Urothelium cell line (cell line): Measurements from ENCODE around the gene TOR4A.

ENCODE experiments used
- DNase-seq: peaks from one replicate; pipeline ENCODE4 v3.0.0; 2011; ENCODE audit warnings: low spot score, mixed read lengths
- FAIRE-seq: peaks from 2 replicates; lab custom pipeline; 2011; peaks lifted over from hg19 to GRCh38; lab: Jason Lieb, UNC

TOR4A gene

DNA sequence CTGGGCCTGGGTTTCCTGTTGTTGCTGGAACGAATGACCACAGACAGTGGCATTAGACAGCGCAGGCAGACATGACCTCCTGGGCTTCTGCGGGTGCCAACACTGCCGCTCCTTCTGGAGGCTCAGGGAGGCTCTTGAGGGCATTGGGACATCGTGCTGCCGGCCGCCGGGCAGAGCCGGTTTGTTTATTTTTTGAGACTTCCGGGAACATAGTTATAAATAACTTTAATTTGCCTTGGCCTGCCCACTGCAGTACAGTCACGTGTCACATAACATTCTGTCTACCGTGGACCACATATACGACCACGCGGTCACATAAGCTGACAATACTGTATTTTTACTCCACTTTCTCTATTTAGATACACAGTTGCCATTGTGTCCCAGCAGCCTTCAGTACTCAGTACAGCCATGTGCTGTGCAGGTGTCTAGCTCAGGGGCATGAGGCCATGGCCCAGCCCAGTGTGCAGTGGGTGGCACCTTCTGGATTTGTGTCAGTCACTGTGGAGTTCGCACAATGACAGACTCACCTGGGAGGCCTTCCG is 8.2 kb upstream of the TOR4A start:
- no peak for FAIRE-seq
- no peak for DNase-seq

DNA sequence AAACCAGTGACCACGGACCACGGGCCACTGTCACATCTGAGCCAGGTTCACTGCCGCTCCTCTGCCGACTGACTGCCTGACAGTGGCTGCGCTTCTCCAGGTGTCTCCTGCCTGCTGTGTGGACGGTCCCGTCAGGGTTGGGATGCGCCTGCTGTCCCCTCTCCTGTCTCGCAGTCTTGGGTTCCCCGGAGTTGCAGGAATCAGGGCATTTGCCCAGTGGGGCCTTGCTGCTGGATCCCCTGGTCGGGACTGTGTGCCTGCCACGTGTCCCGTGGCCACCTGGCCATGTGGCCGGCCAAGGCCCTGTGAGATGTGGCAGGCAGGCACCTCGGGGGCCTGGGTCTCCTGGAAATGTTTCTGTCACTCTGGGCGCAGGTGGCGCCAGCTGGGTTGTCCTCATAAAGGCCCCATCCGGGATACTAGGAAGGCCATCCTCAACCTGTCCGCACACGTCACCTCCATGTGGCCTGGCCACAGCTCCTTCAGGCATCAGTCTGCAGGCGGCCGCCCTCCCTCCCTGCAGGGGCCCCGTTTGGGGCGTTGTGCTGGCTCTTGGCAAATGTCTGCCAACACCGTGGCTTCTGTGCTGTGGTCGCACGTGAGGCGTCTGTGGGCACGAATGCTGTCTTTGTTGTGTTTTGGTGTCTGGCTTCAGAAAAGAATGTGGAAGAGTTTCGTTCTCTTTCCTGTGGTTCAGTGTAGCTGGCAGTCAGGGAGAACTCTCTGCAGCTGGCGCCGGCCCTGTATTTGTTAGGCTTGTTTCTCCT is 6.4 kb upstream of the TOR4A start:
- FAIRE-seq, result no peak
- DNase-seq, result no peak

DNA sequence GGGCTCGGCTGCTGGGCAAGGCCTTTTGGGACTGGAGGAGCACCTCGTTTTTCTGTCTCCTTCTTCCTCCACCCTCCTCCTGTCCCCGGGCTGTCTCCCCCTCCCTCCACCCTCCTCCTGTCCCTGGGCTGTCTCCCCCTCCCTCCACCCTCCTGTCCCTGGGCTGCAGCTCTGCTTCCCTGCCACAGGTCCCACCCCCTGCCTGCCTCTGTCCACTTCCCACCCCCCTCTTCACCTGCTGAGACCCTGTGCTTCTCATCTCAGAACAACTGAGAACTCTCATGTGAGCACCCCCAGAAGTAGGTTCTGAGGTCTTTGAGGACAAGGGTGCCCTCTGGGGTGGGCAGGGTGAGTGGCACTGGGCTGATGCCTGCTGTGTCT is 5.8 kb upstream of the TOR4A start:
- DNase-seq (no peak), FAIRE-seq (no peak)

DNA sequence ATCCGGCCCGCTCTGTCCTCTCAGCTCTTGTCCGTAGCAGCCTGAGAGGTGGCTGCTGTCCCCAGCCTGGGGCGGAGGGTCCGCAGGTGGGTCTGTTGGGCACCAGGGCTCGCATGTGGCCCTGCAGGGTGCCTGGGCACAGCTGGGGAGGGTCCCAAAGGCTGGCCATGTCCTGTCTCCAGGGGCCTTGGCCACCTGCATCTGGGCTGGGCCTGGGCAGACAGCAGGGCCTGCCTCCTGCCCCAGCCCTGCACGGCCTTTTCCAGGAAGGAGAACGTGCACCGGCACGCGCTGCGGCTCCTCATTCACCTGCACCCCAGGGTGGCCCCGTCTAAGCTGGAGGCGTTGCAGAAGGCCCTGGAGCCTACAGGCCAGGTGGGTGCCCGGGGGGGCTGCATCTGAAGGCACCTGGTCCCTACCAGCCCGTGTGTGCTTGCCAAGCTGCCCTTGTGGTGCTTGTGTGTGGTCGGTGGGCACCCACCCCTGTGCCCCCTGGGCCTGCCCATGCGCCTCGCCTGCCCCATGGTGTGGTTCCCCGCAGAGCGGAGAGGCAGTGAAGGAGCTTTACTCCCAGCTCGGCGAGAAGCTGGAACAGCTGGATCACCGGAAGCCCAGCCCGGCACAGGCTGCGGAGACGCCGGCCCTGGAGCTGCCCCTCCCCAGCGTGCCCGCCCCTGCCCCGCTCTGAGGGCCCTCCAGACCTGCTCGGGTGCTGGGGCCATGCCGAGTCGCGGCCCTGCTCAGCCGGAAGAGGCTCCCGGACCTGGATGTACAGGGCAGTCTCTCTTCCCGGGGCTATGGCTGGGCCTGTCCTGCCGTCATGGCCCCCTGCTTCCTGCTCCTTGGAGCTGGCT is 5.1 kb upstream of the TOR4A start:
- DNase-seq, result no peak

DNA sequence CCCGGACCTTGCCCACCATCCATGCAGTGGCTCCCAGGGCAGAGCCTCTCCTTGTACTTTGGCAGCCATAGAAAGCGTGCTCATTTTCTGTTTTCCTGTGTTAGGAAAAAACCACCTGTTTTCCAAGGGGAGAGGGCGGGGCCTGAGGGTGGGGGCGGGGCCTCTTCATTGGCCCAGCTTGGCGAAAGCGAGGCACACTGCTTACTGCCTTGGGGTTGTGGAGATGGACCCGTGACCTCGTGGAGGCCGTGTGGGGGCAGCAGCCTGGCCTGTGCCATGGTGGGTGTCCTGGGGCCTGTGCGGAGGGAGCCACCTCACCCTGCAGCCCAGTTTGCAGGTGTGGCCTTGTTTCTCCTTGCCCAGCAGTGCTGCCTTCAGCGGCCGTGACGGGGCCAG is 4.4 kb upstream of the TOR4A start:
- FAIRE-seq (no peak), DNase-seq (no peak)

More for the DNA sequence above, 5.1 kb upstream of the TOR4A start:
- FAIRE-seq, result no peak

DNA sequence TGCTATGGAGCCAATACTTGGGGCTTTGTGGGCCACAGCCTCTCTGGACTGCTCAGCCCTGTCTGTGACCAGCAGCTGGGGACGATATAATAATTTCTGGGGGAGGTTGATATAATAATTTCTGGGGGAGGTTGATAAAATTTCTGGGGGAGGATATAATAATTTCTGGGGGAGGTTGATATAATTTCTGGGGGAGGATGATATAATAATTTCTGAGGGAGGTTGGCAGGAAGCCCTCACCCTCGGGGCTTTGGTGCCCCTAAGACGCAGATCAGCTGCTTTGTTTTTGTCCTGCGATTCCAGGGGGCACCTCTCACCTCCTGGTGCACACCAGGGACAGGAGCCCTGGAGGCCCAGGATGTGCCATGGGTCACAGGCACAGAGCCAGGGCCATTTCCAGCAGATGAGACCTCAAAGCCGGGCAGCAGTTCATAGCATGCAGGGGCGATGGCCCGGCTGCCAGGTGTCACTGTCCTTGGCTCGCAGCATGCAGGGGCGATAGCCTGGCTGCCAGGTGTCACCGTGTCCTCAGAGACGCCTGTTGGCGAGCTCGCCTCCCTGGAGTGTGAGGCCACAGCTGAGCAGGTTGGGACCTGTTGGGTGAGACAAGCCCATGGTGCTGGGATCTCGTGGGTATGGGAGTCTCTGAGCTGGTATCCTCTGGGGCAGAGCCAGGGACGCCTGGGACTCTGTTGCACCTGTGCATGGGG is 3.8 kb upstream of the TOR4A start:
- no peak for FAIRE-seq
- DNase-seq, result no peak

DNA sequence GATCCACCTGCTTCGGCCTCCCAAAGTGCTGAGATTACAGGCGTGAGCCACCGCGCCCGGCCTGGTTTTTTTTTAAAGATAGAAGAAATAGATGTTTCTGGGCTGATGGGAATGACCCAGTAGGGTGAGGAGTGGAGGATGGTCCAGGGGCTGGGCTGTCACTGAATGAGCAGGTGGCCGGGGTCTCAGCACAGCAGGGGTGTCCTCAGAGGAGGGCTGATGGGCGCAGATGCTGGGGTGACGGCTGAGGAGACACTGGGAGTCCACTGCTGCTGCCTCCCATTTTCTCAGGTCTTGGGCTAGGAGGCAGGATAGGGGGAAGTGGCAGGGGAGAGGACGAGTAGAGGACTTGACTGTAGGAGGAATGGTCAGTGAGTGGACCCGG is 2.3 kb upstream of the TOR4A start:
- DNase-seq, result no peak
- no peak for FAIRE-seq

- DNase-seq (no peak), FAIRE-seq (no peak)
Measured at GRCh38 chr9:137275588-137276472, 1.7 kb upstream of the TOR4A start.

DNA sequence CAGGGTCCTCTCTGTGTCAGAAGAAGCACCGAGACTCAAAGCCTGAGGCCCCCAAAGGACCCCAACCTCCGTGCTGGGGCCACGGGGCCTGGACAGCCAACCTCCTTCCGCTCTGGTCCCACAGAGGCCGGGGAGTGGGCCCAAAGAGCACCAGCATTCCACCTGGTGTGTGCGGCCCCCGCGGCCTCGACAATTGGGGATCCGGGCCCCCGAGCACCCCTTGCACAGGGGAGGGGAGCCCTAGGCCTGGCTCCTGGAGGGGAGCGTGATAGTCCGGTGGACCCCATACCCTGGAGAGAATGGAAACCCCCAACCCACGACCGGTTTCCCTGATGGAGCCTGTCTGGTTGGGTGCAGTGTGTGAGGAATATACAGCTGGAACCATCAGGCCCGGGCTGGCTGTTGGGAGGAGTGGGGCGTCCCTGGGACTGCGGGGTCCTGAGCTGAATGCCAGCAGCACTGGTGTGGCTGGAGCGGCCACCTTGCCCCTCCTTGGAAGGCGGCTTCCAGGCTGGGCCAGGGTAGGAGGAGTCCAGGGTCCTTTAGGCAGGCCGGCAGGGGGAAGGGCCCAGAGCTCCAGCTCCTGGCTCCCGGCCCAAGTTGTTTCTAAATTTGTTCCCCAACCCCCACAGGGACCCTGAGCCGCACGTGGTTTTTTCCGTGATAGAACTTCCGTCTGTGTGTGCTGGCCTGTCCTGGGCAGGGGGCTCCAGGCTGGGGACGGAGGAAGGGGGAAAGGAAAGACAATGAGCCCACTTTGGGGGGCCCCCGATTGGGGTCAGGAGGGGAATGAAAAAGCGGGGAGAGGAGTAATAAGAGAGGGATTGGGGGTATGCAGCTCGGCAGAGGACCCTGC is 825 bp upstream of the TOR4A start:
- peak; percentile 80 for DNase-seq
- no peak for FAIRE-seq

DNA sequence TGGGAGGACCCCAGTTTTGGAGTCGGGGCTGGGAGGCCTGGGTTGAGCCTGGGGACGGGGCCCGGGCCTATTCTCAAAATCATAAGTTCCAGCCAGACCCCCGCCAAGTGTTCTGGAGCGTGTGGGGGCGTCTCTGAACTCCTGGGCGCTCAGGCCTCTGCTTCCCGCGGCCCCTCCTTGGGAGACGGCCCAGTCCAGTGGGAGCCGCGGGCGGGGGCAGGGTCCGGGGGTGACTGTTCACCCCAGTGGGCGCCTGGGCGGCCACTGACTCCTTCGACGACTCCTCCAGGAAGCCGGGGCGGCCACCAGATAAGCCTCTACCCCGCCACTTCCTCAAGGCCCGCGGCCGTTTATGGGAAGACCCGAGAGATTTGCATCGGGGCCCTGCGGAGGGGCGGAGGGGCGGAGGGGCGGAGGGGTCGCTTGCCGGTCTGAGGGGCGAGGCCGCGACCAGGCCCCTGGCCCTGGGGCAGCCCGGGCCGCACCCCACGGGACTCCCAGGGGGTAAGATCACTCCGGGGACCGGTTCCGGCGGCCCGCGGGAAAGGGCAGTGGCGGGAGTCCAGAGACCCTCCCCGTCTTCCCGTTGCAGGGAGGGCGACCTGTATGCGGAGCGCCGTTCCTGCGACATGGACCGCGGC is 655 bp downstream of the TOR4A start:
- FAIRE-seq (no peak), DNase-seq (no peak)

GRCh38 chr9:137278721-137279711 is 1.5 kb downstream of the TOR4A start:
- DNase-seq, result no peak
- no peak for FAIRE-seq

- FAIRE-seq (no peak), DNase-seq (no peak)
Measured at GRCh38 chr9:137279741-137280473, 2.4 kb downstream of the TOR4A start.

DNA sequence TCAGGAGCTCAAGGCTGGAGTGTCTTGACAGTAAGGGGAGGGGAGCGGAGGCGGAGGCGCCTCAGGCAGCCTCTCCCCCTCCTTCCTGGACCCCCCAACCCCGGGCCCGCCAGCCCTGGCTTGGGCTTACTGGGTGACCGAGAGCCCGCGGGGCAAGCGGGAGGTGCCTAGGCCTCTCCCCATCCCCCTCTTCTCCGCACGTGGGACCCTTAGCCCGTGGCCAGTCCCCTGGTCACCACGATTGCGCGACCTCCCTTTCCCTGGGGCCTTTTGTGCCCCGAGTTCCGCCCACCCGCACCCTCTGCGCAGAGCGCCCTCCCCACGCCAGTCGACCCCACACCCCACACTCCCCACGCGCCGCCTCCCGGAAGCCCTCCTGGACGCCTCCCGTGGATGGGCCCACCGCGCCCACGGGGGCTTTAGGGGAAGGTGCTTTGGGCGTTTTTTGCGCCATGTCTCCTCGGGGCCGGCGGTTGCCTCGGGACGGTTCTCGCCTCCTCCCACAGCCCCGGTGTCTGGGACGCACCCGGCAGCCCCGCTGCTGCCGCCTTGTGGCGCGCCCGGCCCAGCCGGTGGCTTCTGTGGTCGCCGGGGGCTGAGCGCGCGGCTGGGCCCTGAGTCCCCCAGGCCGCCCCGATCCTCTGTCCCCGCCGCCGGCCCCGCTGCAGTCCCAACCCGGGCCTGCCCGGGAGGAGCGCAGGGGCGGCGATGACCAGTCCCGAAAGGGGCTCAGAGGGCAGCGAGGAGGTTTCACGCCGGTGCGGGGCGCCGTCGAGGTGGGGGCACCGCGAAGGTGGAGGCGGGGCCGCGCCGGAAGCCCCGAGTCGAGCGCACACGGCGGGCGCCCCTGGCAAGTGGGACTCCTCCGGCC is 3.2 kb downstream of the TOR4A start:
- no peak for DNase-seq
- no peak for FAIRE-seq

- FAIRE-seq (no peak), DNase-seq (no peak)
Measured at GRCh38 chr9:137281345-137282116, 4.0 kb downstream of the TOR4A start.

- FAIRE-seq (no peak), DNase-seq (peak; percentile 77)
Measured at GRCh38 chr9:137286975-137287383, 9.5 kb downstream of the TOR4A start.
